GM10847 (cell line): Measurements from ENCODE around the gene NUDCD3.

Experiments
- POLR2A ChIP-seq: IDR thresholded peaks from 2 replicates; pipeline ENCODE4 v1.6.1; 2011; ENCODE audit not compliant: insufficient read length; ENCODE audit errors: extremely low read depth

Gene NUDCD3

DNA sequence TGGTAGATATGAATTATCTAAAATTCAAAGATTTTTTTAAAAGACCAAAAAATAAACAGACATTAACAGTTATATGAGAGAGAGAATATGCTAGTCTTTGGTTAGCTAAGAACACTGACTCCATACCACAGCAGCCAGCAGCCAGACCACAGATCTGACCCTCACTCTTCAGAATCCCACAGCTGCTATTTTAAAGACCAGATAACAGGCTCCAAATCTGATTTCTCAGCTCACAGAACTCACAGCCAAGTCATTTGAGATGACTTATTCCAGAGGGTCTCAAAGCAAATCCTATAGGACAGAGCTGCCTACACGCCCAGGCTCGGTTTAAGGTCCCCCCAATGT, 20.4 kb downstream of the NUDCD3 start:
- TF ChIP-seq POLR2A: no peak

GRCh38 chr7:44469461-44470134, 20.9 kb downstream of the NUDCD3 start:
- no peak for TF ChIP-seq POLR2A

GRCh38 chr7:44467217-44467548, 23.3 kb downstream of the NUDCD3 start:
- TF ChIP-seq POLR2A: no peak

- no peak for TF ChIP-seq POLR2A
Measured at GRCh38 chr7:44466300-44467216, 23.9 kb downstream of the NUDCD3 start.

- no peak for TF ChIP-seq POLR2A
Measured at GRCh38 chr7:44465490-44465889, 25.0 kb downstream of the NUDCD3 start.

- TF ChIP-seq POLR2A: no peak
Measured at GRCh38 chr7:44463169-44463808, 27.2 kb downstream of the NUDCD3 start.

GRCh38 chr7:44461387-44461786, 29.1 kb downstream of the NUDCD3 start:
- TF ChIP-seq POLR2A: no peak

GRCh38 chr7:44460325-44460724, 30.1 kb downstream of the NUDCD3 start:
- no peak for TF ChIP-seq POLR2A

- TF ChIP-seq POLR2A: no peak
Measured at GRCh38 chr7:44455155-44455554, 35.3 kb downstream of the NUDCD3 start.

DNA sequence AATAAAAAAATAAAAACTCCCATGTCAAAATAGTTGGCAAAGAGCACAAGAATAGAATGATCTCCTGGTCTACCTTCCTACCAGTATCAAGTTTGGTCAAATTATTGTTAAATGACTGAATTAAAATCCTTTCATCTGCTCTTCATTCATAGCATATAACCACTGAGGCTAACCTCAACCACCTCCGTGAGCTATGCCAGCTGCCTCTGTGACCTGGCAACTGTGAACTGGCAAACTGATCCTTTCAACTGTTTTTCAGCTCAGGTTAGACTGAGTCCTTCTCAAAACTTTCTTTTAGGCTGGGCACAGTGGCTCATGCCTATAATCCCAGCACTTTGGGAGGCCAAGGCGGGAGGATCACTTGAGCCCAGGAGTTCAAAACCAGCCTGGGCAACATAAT, 36.1 kb downstream of the NUDCD3 start:
- no peak for TF ChIP-seq POLR2A

DNA sequence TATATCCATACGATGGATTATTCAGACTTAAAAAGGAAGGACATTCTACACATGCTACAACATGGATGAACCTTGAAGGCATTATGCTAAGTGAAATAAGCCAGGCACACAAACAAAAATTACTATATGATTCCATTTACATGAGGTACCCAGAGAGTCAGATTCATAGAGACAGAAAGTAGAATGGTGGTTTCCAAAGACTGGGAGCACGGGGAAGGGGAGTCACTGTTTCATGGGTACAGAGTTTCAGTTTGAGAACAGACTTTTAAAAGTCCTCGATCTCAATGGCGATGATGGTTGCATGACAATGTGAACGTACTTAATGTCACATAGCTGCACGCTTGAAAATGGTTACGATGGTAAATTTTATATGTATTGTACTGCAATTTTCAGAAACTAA, 39.3 kb downstream of the NUDCD3 start:
- no peak for TF ChIP-seq POLR2A

DNA sequence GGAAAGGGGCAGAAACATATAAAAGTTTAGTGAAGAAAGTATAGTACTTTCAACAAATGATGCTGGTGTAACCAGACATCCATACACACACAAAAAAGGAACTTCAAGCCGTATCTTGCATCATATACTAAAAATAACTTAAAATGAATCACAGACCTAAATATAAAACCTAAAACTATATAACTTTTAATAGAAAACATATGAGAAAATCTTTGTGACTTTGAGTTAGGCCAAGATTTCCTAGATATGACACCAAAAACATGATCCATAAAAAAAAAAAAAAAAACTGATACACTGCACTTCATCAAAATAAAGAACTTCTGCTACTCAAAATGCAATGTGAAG, 40.9 kb downstream of the NUDCD3 start:
- TF ChIP-seq POLR2A: no peak

- no peak for TF ChIP-seq POLR2A
Measured at GRCh38 chr7:44448922-44449583, 41.4 kb downstream of the NUDCD3 start.

DNA sequence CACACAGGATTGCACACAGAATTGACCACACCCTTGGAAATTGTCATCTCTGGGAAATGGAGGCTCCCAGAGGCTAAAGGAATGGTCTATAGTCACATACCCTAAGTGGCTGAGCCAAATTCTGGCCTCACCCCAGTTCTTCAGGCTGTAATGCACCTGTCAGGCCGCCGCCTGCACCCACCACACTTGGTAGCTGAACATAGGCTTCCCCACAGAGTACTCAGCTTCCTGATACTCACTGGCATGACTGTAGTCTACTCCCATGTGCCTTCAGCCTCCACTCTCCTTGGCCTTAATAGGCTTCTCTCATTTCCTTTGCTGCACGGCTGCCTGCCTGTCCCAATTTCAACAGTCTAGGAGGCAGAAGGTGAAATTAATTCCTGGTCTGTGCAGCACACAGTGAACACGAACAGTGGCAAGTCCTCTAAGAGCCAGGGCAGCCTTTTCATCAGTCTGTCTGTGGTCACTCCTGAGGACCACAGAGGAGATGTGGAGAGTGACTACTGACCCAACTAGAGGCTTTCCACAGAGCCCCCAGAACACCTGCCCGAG, 42.5 kb downstream of the NUDCD3 start:
- TF ChIP-seq POLR2A: no peak

DNA sequence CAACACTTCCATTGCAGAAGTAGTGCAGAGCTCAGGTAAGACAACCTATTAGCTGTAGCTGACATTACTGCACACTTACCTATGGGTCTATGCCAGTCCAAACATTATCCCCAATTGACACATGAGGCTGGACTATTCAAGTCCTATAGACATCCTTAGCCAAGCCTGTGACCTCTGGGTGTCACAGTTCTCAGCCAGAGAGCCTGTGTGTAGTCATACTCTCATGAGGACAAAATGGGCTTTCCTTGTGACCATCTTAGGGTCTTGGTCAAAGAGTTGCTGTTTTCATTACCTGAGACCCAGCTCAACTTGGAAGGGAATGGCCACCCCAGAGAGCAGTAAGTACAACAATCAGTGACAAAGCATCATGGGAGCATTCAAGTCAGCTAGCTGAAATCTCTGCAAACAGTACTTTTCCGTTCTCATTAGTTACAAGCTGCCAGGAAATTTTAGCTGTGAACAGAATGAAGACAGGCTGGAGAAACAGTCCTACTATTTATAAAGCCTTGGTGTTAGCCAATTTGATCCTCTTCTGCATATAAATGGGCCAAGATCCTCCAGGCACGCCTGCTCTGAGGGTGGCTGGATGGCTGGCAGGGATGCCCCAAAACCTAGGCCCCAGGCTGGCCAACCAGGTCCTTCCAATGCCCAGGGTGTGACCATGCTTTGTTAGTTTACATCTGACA, 44.3 kb downstream of the NUDCD3 start:
- no peak for TF ChIP-seq POLR2A
